Sigmoid colon (tissue), 3 donors: Measurements from ENCODE around the gene CACNA1E.

Experiments
- CTCF ChIP-seq, 4 experiments: fragments of 450-650 bp in 3 of 4; fragments of 200-600 bp in 1 of 4; IDR thresholded peaks; one replicate each; pipeline ENCODE4 v1.5.1; 2016 to 2019; ENCODE audit warnings: antibody characterized with exemption in 4 of 4, mild to moderate bottlenecking in 3 of 4, moderate library complexity in 2 of 4
- POLR2A ChIP-seq, 2 donors: fragments of 450-650 bp; IDR thresholded peaks; one replicate each; pipeline ENCODE4 v1.6.1; 2016; ENCODE audit warnings: antibody characterized with exemption in 2 of 2, mild to moderate bottlenecking in 2 of 2, moderate library complexity in 2 of 2

GRCh38 chr1:181804989-181805388, 321.7 kb downstream of the CACNA1E start:
- TF ChIP-seq CTCF (IDR thresholded peaks at IDR 0.05) (no peak), POLR2A (IDR thresholded peaks at IDR 0.05) (no peak)
